Omental fat pad (tissue), 4 donors: Measurements from ENCODE around the gene CMTM3. TPM values are rescaled to one million over a fixed set of nuclear protein-coding genes. Genes with fewer than 3 reads are reported as not detected.

ENCODE experiments used
- ATAC-seq: fragments of 150-250 bp; one replicate; pipeline ENCODE4 v1.9.1; 2016; ENCODE audit warnings: mild to moderate bottlenecking, moderate library complexity; ENCODE audit not compliant: low FRiP score
- DNase-seq: peaks from one replicate; pipeline ENCODE4 v3.0.0-alpha.2; 2019; ENCODE audit warnings: low spot score
- CTCF ChIP-seq, 3 donors: fragments of 450-650 bp; IDR thresholded peaks; one replicate each; pipeline ENCODE4 v1.5.1; 2016 to 2017; ENCODE audit warnings: antibody characterized with exemption in 3 of 3, mild to moderate bottlenecking in 3 of 3, moderate library complexity in 2 of 3
- total RNA-seq, 4 donors: library from RNA; depleted of rRNA; stranded (reverse); fragments of >200 nt; gene quantifications; one replicate each; pipeline ENCODE4 v1.1.0, GENCODE V29; 2016

The CMTM3 gene
- total RNA-seq, 4 donors from 2014 or later = 28.9 to 53.4 (median 43.5) TPM

DNA sequence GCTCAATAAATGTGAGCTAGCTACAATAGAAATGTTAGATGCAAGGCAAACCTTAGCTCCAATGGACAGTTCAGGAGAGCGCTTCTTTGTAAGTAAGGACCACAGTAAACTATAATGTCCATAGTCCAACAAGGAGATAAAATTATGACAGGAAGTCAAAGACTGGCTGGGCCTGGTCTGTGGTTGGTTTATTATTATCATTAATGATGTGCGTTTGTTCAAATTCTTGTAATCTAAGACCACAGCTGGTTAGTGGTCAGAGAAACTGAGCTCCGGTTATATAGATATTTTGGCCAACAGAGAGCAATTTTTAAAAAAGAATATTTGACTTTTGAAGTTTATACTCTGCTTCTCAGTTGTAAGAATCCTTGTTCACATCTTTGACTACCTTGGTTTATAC lies 30.0 kb upstream of the CMTM3 start:
- DNase-seq (no peak), ATAC-seq (no peak)
- TF ChIP-seq CTCF (IDR thresholded peaks at IDR 0.05) = no peak

- TF ChIP-seq CTCF (IDR thresholded peaks at IDR 0.05) = no peak
- DNase-seq = no peak
- no peak for ATAC-seq
These were observed 29.4 kb upstream of the CMTM3 start for GRCh38 chr16:66575060-66575459.

DNA sequence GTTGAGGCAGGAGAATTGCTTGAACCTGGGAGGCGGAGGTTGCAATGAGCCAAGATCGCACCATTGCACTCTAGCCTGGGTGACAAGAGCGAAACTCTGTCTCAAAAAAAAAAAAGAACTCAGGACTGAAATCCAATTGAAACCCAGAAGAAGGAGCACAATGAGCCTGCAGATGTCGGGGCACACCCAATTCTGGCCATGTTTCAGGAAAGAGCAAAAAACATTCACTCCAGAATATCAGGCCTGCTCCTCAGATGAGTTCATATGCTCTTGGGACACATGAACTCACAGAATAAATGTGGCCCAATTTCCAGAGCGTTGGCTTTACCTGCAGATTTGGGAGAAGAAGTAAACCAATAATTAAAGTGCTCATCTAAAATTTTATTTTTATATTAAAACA lies 28.2 kb upstream of the CMTM3 start:
- TF ChIP-seq CTCF (IDR thresholded peaks at IDR 0.05) = no peak
- DNase-seq = no peak
- no peak for ATAC-seq

GRCh38 chr16:66578651-66579531 lies 25.6 kb upstream of the CMTM3 start, which contains the start of gene CMTM2:
Gene CMTM2, plus strand, starts transcription at chr16:66579463. Its CDS starts 145 bp downstream, at chr16:66579608.
- ATAC-seq (peak; percentile 42), DNase-seq (no peak)
- TF ChIP-seq CTCF (IDR thresholded peaks at IDR 0.05) = no peak

- TF ChIP-seq CTCF (IDR thresholded peaks at IDR 0.05) = no peak
These were observed 23.8 kb upstream of the CMTM3 start for GRCh38 chr16:66580605-66581209.

DNA sequence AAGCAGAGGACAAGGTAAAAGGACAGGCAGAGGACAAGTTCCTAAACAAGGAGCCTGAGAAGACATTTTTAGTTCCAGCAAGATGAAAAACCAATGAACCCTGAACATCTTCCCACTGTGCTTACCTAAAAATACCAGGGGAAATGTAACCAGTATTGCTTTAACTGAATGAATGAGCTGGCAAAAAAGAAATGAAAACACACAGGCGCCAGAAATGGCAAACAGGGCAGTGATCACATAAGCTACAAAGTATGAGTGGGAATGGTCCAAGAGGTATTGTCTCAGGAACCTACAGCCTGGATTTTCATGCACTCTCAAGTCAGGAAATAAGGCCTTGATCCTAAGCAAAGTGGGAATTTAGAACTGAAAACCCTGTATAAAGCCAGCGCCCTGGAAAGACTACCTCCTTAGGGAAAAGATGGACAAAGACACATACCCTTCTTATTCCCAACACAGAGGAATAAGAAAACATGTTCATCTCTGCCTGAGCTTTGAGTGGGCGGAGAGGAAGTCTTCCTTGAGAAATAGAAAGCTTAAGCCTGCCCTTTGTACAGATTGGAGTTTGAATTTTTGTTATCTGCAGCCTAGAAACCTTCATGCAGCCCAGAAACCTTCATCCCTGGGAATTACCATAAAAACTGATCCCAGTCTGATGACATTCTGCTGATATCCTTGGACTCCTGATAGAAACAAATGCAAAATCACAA lies 23.1 kb upstream of the CMTM3 start:
- DNase-seq (no peak), ATAC-seq (no peak)
- no peak for TF ChIP-seq CTCF (IDR thresholded peaks at IDR 0.05)

More at GRCh38 chr16:66580605-66581209, 23.8 kb upstream of the CMTM3 start:
- DNase-seq (no peak), ATAC-seq (no peak)
